NCI-H2196 treated with DMSO at 0.1 percent for 48 hours (cell line): Measurements from ENCODE around the gene CLN3.
"Not testable (repeated sequence)": the region's sequence is repeated elsewhere in the genome, so short reads cannot be mapped to it uniquely, and the experiment has no call there.

ENCODE experiments used
- DNase-seq: peaks from one replicate; lab custom pipeline; 2025; ENCODE audit not compliant: unreplicated experiment; lab: John Stamatoyannopoulos, UW

The CLN3 gene

GRCh38 chr16:28514246-28514645, 22.4 kb upstream of the CLN3 start:
- no peak for DNase-seq

GRCh38 chr16:28513484-28514181, 21.8 kb upstream of the CLN3 start:
- DNase-seq: no peak

GRCh38 chr16:28511801-28512789, 20.2 kb upstream of the CLN3 start:
- no peak for DNase-seq

- no peak for DNase-seq
Measured at GRCh38 chr16:28511031-28511430, 19.2 kb upstream of the CLN3 start.

GRCh38 chr16:28505489-28506137, 13.7 kb upstream of the CLN3 start:
- no peak for DNase-seq

GRCh38 chr16:28504707-28505404, 13.0 kb upstream of the CLN3 start:
- DNase-seq: no peak

- DNase-seq: no peak
Measured at GRCh38 chr16:28503470-28504259, 11.8 kb upstream of the CLN3 start.

- DNase-seq: no peak
Measured at GRCh38 chr16:28502290-28502689, 10.4 kb upstream of the CLN3 start.

GRCh38 chr16:28501258-28502232, 9.7 kb upstream of the CLN3 start:
- no peak for DNase-seq

- DNase-seq: not testable (repeated sequence)
Measured at GRCh38 chr16:28500476-28501180, 8.8 kb upstream of the CLN3 start.

GRCh38 chr16:28499854-28500253, 8.0 kb upstream of the CLN3 start:
- DNase-seq: no peak

- DNase-seq: no peak
Measured at GRCh38 chr16:28498666-28499381, 7.0 kb upstream of the CLN3 start.

- no peak for DNase-seq
Measured at GRCh38 chr16:28497861-28498599, 6.2 kb upstream of the CLN3 start.

- no peak for DNase-seq
Measured at GRCh38 chr16:28497386-28497785, 5.5 kb upstream of the CLN3 start.

GRCh38 chr16:28496844-28497243, 5.0 kb upstream of the CLN3 start:
- no peak for DNase-seq

- no peak for DNase-seq
Measured at GRCh38 chr16:28495795-28496749, 4.2 kb upstream of the CLN3 start.
